PC-3 (cell line): Measurements from ENCODE around the gene CACNA1H.

Experiments
- CTCF ChIP-seq: fragments of 300-600 bp; sonication (generic); conservative IDR thresholded peaks from 2 replicates; pipeline ENCODE4 v1.5.1; 2017; ENCODE audit warnings: antibody characterized with exemption, low read depth, mild to moderate bottlenecking, low read length
- EZH2 ChIP-seq: fragments of 300-600 bp; sonication (generic); IDR thresholded peaks from one replicate; pipeline ENCODE4 v1.6.1; 2017; ENCODE audit warnings: antibody characterized with exemption, mild to moderate bottlenecking, low read length; ENCODE audit not compliant: unreplicated experiment
- EZH2phosphoT487 ChIP-seq: fragments of 300-600 bp; sonication (generic); IDR thresholded peaks from 2 replicates; pipeline ENCODE4 v1.6.1; 2018; ENCODE audit warnings: mild to moderate bottlenecking, antibody characterized with exemption, low read length, borderline replicate concordance

GRCh38 chr16:1214719-1215118, 61.8 kb downstream of the CACNA1H start:
- no peak for TF ChIP-seq CTCF
- TF ChIP-seq EZH2 = no peak
- no peak for TF ChIP-seq EZH2phosphoT487
